H54 (cell line): Measurements from ENCODE around the gene TBC1D3D.
"Not testable (repeated sequence)": the region's sequence is repeated elsewhere in the genome, so short reads cannot be mapped to it uniquely, and the experiment has no call there.

ENCODE experiments used
- DNase-seq: peaks from one replicate; pipeline ENCODE4 v3.0.0; 2011; ENCODE audit warnings: low spot score, mixed read lengths; ENCODE audit not compliant: insufficient read length
- FAIRE-seq: peaks from 3 replicates; lab custom pipeline; 2011; peaks lifted over from hg19 to GRCh38; lab: Jason Lieb, UNC

Gene TBC1D3D

DNA sequence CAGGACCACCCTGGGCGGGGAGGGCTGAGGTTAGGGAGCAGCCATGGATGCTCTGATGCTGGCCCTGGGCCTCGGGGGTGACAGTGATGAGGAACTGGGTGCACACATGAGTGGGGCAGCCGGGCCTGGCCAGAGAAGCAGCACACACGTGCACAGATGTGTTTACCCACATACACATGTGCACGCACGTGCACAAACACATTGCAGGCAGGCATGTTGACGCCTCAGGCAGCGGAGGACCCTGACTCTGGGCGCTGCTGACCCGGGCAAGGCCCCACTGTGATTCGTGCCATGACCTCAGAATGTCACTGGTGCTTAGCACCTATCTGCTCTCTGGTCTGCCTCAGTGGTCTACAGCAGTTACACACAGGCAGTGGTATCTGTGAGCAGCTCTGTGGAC, at the start of gene TBC1D3D:
Gene TBC1D3D (plus strand): TSS at position 301 of the 400 bp plus-strand sequence. CDS start 1,585 bp downstream, outside the sequence.
- FAIRE-seq, DNase-seq: not testable (repeated sequence)

DNA sequence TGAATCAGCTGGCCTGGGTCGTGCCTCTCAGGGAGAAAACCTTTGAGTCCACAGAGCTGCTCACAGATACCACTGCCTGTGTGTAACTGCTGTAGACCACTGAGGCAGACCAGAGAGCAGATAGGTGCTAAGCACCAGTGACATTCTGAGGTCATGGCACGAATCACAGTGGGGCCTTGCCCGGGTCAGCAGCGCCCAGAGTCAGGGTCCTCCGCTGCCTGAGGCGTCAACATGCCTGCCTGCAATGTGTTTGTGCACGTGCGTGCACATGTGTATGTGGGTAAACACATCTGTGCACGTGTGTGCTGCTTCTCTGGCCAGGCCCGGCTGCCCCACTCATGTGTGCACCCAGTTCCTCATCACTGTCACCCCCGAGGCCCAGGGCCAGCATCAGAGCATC, 14.8 kb upstream of the TBC1D3D start, which contains the start of gene TBC1D3L:
Gene TBC1D3L (minus strand): TSS at position 101 of the 400 bp plus-strand sequence. CDS start 1,540 bp downstream, outside the sequence.
- not testable (repeated sequence) for FAIRE-seq, DNase-seq
